T-helper 1 cell treated with Interleukin-12 subunit alpha and Interleukin-12 subunit beta and Interleukin-4 antibody, amounts not matched to agents 30 μg/mL and 1 μg/mL, for 36 hours (primary cell): ENCODE data around the gene RAD51.

Experiments used
- H3K27ac Mint-ChIP-seq: one replicate; pipeline ENCODE4 v1.8.0; 2021; ENCODE audit warnings: mild to moderate bottlenecking, mixed read lengths
- H3K27me3 Mint-ChIP-seq: one replicate; pipeline ENCODE4 v1.8.0; 2021; ENCODE audit warnings: low read depth, mixed read lengths
- H3K36me3 Mint-ChIP-seq: one replicate; pipeline ENCODE4 v1.8.0; 2021; ENCODE audit warnings: low read depth, mixed read lengths
- H3K4me1 Mint-ChIP-seq: one replicate; pipeline ENCODE4 v1.8.0; 2021; ENCODE audit warnings: low read depth, mixed read lengths
- H3K4me3 Mint-ChIP-seq: one replicate; pipeline ENCODE4 v1.8.0; 2021; ENCODE audit warnings: mild to moderate bottlenecking, moderate library complexity, mixed read lengths
- H3K9me3 Mint-ChIP-seq: one replicate; pipeline ENCODE4 v1.8.0; 2021; ENCODE audit warnings: mixed read lengths

RAD51 gene

GRCh38 chr15:40695469-40695890 is 506 bp downstream of the RAD51 start:
- peaks cover 19% of the 10 kb centered on the region for H3K36me3 Mint-ChIP-seq

GRCh38 chr15:40696228-40696627 is 1.3 kb downstream of the RAD51 start:
- Mint-ChIP-seq H3K36me3 (peaks cover 26% of the 10 kb centered on the region), H3K27me3 (no peaks in the 10 kb centered on the region), H3K4me1 (peaks cover 40% of the 10 kb centered on the region), H3K27ac (peak overlapping the region; percentile 97), H3K4me3 (peak overlapping the region; percentile 99), H3K9me3 (no peaks in the 10 kb centered on the region)

More at GRCh38 chr15:40695469-40695890, 506 bp downstream of the RAD51 start:
- Mint-ChIP-seq H3K4me1 (peaks cover 37% of the 10 kb centered on the region), H3K9me3 (no peaks in the 10 kb centered on the region), H3K27me3 (no peaks in the 10 kb centered on the region), H3K27ac (peak overlapping the region; percentile 97), H3K4me3 (peak overlapping the region; percentile 99)

GRCh38 chr15:40697916-40698315 is 2.9 kb downstream of the RAD51 start:
- Mint-ChIP-seq H3K36me3 (peaks cover 31% of the 10 kb centered on the region), H3K27ac (peak overlapping the region; percentile 32)

GRCh38 chr15:40702077-40702476 is 7.1 kb downstream of the RAD51 start:
- H3K4me3 Mint-ChIP-seq, result no peak overlapping the region
- no peaks in the 10 kb centered on the region for H3K9me3 Mint-ChIP-seq
- no peaks in the 10 kb centered on the region for H3K27me3 Mint-ChIP-seq
- no peak overlapping the region for H3K27ac Mint-ChIP-seq
- peaks cover 31% of the 10 kb centered on the region for H3K36me3 Mint-ChIP-seq
- peaks cover 25% of the 10 kb centered on the region for H3K4me1 Mint-ChIP-seq

More at GRCh38 chr15:40697916-40698315, 2.9 kb downstream of the RAD51 start:
- H3K4me3 Mint-ChIP-seq, result peak overlapping the region; percentile 70
- H3K9me3 Mint-ChIP-seq, result no peaks in the 10 kb centered on the region
- H3K27me3 Mint-ChIP-seq, result no peaks in the 10 kb centered on the region
- H3K4me1 Mint-ChIP-seq, result peaks cover 40% of the 10 kb centered on the region

GRCh38 chr15:40706121-40706520 is 11.1 kb downstream of the RAD51 start:
- no peaks in the 10 kb centered on the region for H3K27me3 Mint-ChIP-seq
- no peaks in the 10 kb centered on the region for H3K4me1 Mint-ChIP-seq
- no peak overlapping the region for H3K4me3 Mint-ChIP-seq
- H3K36me3 Mint-ChIP-seq, result peaks cover 32% of the 10 kb centered on the region
- H3K9me3 Mint-ChIP-seq, result no peaks in the 10 kb centered on the region
- no peak overlapping the region for H3K27ac Mint-ChIP-seq

GRCh38 chr15:40714144-40714543 is 19.2 kb downstream of the RAD51 start:
- peaks cover 37% of the 10 kb centered on the region for H3K36me3 Mint-ChIP-seq
- H3K27me3 Mint-ChIP-seq, result no peaks in the 10 kb centered on the region
- H3K9me3 Mint-ChIP-seq, result no peaks in the 10 kb centered on the region
- no peaks in the 10 kb centered on the region for H3K4me1 Mint-ChIP-seq
- no peak overlapping the region for H3K4me3 Mint-ChIP-seq
- H3K27ac Mint-ChIP-seq, result no peak overlapping the region

- Mint-ChIP-seq H3K4me1 (no peaks in the 10 kb centered on the region), H3K27ac (no peak overlapping the region)
Measured at GRCh38 chr15:40716165-40716564, 21.2 kb downstream of the RAD51 start.

GRCh38 chr15:40721701-40722100 is 26.7 kb downstream of the RAD51 start:
- Mint-ChIP-seq H3K4me3 (no peak overlapping the region), H3K27me3 (no peaks in the 10 kb centered on the region), H3K9me3 (no peaks in the 10 kb centered on the region), H3K27ac (no peak overlapping the region), H3K36me3 (peaks cover 12% of the 10 kb centered on the region), H3K4me1 (peaks cover 5% of the 10 kb centered on the region)

More at GRCh38 chr15:40716165-40716564, 21.2 kb downstream of the RAD51 start:
- H3K4me3 Mint-ChIP-seq, result no peak overlapping the region
- H3K36me3 Mint-ChIP-seq, result peaks cover 29% of the 10 kb centered on the region
- no peaks in the 10 kb centered on the region for H3K9me3 Mint-ChIP-seq
- H3K27me3 Mint-ChIP-seq, result no peaks in the 10 kb centered on the region

- no peaks in the 10 kb centered on the region for H3K9me3 Mint-ChIP-seq
- H3K4me3 Mint-ChIP-seq, result no peak overlapping the region
- H3K27me3 Mint-ChIP-seq, result no peaks in the 10 kb centered on the region
- H3K36me3 Mint-ChIP-seq, result peaks cover 11% of the 10 kb centered on the region
- no peak overlapping the region for H3K27ac Mint-ChIP-seq
- peaks cover 5% of the 10 kb centered on the region for H3K4me1 Mint-ChIP-seq
Measured at GRCh38 chr15:40722354-40722753, 27.4 kb downstream of the RAD51 start.

GRCh38 chr15:40722934-40723333 is 28.0 kb downstream of the RAD51 start:
- Mint-ChIP-seq H3K27me3 (no peaks in the 10 kb centered on the region), H3K27ac (no peak overlapping the region), H3K4me3 (no peak overlapping the region), H3K36me3 (peaks cover 7% of the 10 kb centered on the region), H3K9me3 (no peaks in the 10 kb centered on the region), H3K4me1 (peaks cover 5% of the 10 kb centered on the region)

- H3K27me3 Mint-ChIP-seq, result no peaks in the 10 kb centered on the region
- peaks cover 5% of the 10 kb centered on the region for H3K4me1 Mint-ChIP-seq
- H3K9me3 Mint-ChIP-seq, result no peaks in the 10 kb centered on the region
- no peak overlapping the region for H3K4me3 Mint-ChIP-seq
- peak overlapping the region; percentile 19 for H3K27ac Mint-ChIP-seq
- H3K36me3 Mint-ChIP-seq, result peaks cover 12% of the 10 kb centered on the region
Measured at GRCh38 chr15:40723919-40724318, 28.9 kb downstream of the RAD51 start.

GRCh38 chr15:40731034-40731433 is 36.1 kb downstream of the RAD51 start:
- Mint-ChIP-seq H3K4me3 (no peak overlapping the region), H3K36me3 (peaks cover 36% of the 10 kb centered on the region), H3K4me1 (no peaks in the 10 kb centered on the region), H3K27me3 (no peaks in the 10 kb centered on the region), H3K9me3 (no peaks in the 10 kb centered on the region), H3K27ac (no peak overlapping the region)

- Mint-ChIP-seq H3K27ac (no peak overlapping the region), H3K4me3 (no peak overlapping the region), H3K27me3 (no peaks in the 10 kb centered on the region), H3K36me3 (peaks cover 34% of the 10 kb centered on the region), H3K9me3 (no peaks in the 10 kb centered on the region), H3K4me1 (no peaks in the 10 kb centered on the region)
Measured at GRCh38 chr15:40736575-40736974, 41.6 kb downstream of the RAD51 start.

GRCh38 chr15:40737048-40737447 is 42.1 kb downstream of the RAD51 start:
- Mint-ChIP-seq H3K4me1 (no peaks in the 10 kb centered on the region), H3K9me3 (no peaks in the 10 kb centered on the region), H3K36me3 (peaks cover 30% of the 10 kb centered on the region), H3K27me3 (no peaks in the 10 kb centered on the region), H3K27ac (no peak overlapping the region), H3K4me3 (no peak overlapping the region)

GRCh38 chr15:40739047-40739446 is 44.1 kb downstream of the RAD51 start:
- Mint-ChIP-seq H3K36me3 (peaks cover 33% of the 10 kb centered on the region), H3K4me1 (peaks cover 15% of the 10 kb centered on the region), H3K4me3 (no peak overlapping the region), H3K27me3 (no peaks in the 10 kb centered on the region), H3K9me3 (no peaks in the 10 kb centered on the region), H3K27ac (no peak overlapping the region)

GRCh38 chr15:40739854-40740253 is 44.9 kb downstream of the RAD51 start:
- Mint-ChIP-seq H3K27me3 (no peaks in the 10 kb centered on the region), H3K36me3 (peaks cover 37% of the 10 kb centered on the region), H3K27ac (no peak overlapping the region), H3K4me3 (no peak overlapping the region), H3K9me3 (no peaks in the 10 kb centered on the region), H3K4me1 (peaks cover 22% of the 10 kb centered on the region)
